HG03469 (cell line): Measurements from ENCODE around the gene LCMT1.
"Not testable (repeated sequence)": the region's sequence is repeated elsewhere in the genome, so short reads cannot be mapped to it uniquely, and the experiment has no call there.

Experiments
- ATAC-seq: cut with Tn5 transposase; IDR thresholded peaks from one replicate; pipeline ENCODE4 v1.9.1; 2021; ENCODE audit warnings: mild to moderate bottlenecking, moderate library complexity, moderate number of reproducible peaks; ENCODE audit not compliant: unreplicated experiment

The LCMT1 gene

GRCh38 chr16:25111403-25112166, at the start of gene LCMT1:
Gene LCMT1, plus strand, starts transcription at chr16:25111742. Its CDS starts 142 bp downstream, at chr16:25111884.
- ATAC-seq, result peak; percentile 76

- no peak for ATAC-seq
Measured at GRCh38 chr16:25063102-25063501, 48.4 kb upstream of the LCMT1 start.

- ATAC-seq, result no peak
Measured at GRCh38 chr16:25063865-25064264, 47.7 kb upstream of the LCMT1 start.

- not testable (repeated sequence) for ATAC-seq
Measured at GRCh38 chr16:25064281-25064680, 47.3 kb upstream of the LCMT1 start.

GRCh38 chr16:25064937-25065336, 46.6 kb upstream of the LCMT1 start:
- ATAC-seq, result no peak

- peak; percentile 30 for ATAC-seq
Measured at GRCh38 chr16:25065899-25066298, 45.6 kb upstream of the LCMT1 start.

- ATAC-seq, result no peak
Measured at GRCh38 chr16:25066426-25066746, 45.2 kb upstream of the LCMT1 start.

- ATAC-seq, result peak; percentile 72
Measured at GRCh38 chr16:25066747-25067631, 44.6 kb upstream of the LCMT1 start.

- ATAC-seq, result no peak
Measured at GRCh38 chr16:25073854-25074253, 37.7 kb upstream of the LCMT1 start.

- ATAC-seq, result no peak
Measured at GRCh38 chr16:25078386-25078978, 33.1 kb upstream of the LCMT1 start.

- ATAC-seq, result no peak
Measured at GRCh38 chr16:25079637-25080378, 31.7 kb upstream of the LCMT1 start.

GRCh38 chr16:25080420-25081131, 31.0 kb upstream of the LCMT1 start:
- ATAC-seq, result no peak

GRCh38 chr16:25081702-25082101, 29.8 kb upstream of the LCMT1 start:
- ATAC-seq, result no peak

GRCh38 chr16:25083065-25083464, 28.5 kb upstream of the LCMT1 start:
- no peak for ATAC-seq

- no peak for ATAC-seq
Measured at GRCh38 chr16:25083701-25084100, 27.8 kb upstream of the LCMT1 start.

GRCh38 chr16:25084797-25085196, 26.7 kb upstream of the LCMT1 start:
- ATAC-seq, result no peak

GRCh38 chr16:25087761-25088160, 23.8 kb upstream of the LCMT1 start:
- ATAC-seq, result no peak

- no peak for ATAC-seq
Measured at GRCh38 chr16:25089351-25089750, 22.2 kb upstream of the LCMT1 start.

- ATAC-seq, result no peak
Measured at GRCh38 chr16:25092441-25092840, 19.1 kb upstream of the LCMT1 start.
